ENCODE results near the gene ARL10. TPM values are rescaled to one million over a fixed set of nuclear protein-coding genes. Genes with fewer than 3 reads are reported as not detected.
A peak's percentile ranks its signal among the peaks of the same experiment; 100 is the strongest.

ARL10 gene
- total RNA-seq, 1 experiment from 2014 or later: 9.6 TPM

DNA sequence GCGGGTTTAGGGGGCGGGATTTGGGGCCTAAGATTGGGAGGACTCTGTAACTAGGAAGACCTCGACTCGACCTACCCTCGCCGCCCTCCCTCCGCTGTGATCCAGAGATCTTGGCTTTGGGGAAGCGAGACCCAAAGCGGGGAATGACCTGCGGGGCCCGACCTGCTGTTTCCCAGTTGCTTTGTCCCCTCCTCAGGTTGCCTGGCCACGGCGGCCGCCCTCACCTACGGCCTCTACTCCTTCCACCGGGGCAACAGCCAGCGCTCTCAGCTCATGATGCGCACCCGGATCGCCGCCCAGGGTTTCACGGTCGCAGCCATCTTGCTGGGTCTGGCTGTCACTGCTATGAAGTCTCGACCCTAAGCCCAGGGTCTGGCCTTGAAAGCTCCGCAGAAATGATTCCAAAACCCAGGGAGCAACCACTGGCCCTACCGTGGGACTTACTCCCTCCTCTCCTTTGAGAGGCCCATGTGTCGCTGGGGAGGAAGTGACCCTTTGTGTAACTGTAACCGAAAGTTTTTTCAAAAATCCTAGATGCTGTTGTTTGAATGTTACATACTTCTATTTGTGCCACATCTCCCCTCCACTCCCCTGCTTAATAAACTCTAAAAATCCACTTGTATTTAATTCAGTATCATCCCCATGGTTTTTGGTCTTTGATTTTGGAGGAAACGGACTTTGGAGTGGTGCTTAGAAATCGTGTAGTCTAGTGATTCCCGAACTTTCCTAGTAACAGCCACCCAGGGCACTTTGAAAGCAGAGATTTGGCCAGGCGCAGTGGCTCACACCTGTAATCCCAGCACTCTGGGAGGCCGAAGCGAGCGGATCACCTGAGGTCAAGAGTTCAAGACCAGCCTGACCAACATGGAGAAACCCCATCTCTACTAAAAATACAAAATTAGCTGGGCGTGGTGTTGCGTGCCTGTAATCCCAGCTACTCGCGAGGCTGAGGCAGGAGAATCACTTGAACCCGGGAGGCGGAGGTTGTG lies 24.1 kb downstream of the ARL10 start:
- Mint-ChIP-seq H3K27me3 (ENCODE audit: low read depth) (no peaks in the 10 kb centered on the region), H3K9me3 (peaks cover 0 to 3% of the 10 kb centered on the region in 2 experiments; a peak in 1 of 5 replicates), H3K36me3 (ENCODE audit: insufficient read depth in 1 of 3, low read depth in 3 of 3) (peaks cover 25 to 43% (median 27%) of the 10 kb centered on the region in 3 experiments), H3K4me3 (peak overlapping the region; percentile 97 to 99), H3K27ac (peak overlapping the region; percentile 99 to 100 (median 100)), H3K4me1 (peaks cover 12% of the 10 kb centered on the region in 2 experiments)
- peak overlapping the region; percentile 36; the same call in 1 of the 2 replicates for H3K14ac ChIP-seq (ENCODE audit: insufficient read depth, low read length)
- no peak overlapping the region for H4K91ac ChIP-seq (ENCODE audit: insufficient read length, low read depth, low read length)
- no CpG with 5 or more reads among the region's 41 CpGs for WGBS (ENCODE audit: extremely low coverage, insufficient read length, low lambda C conversion rate)
- peak overlapping the region; percentile 0 for H3K27ac ChIP-seq (ENCODE audit: insufficient read length, low read depth, low read length)
- no peaks in the 10 kb centered on the region for H3K27me3 ChIP-seq (ENCODE audit: insufficient read depth, low read length)
- no peak overlapping the region for H3K4ac ChIP-seq (ENCODE audit: low read depth, low read length)
- H2BK15ac ChIP-seq (ENCODE audit: low read depth, low read length): no peak overlapping the region
- no peak for DNase-seq
- no peak overlapping the region for H3K23ac ChIP-seq (ENCODE audit: insufficient read length, low read depth, low read length)
- H2BK20ac ChIP-seq (ENCODE audit: low read depth, low read length, poor library complexity, severe bottlenecking): no peak overlapping the region
- no peak overlapping the region for H4K5ac ChIP-seq (ENCODE audit: insufficient read length, low read depth, low read length)
- H3K9me3 ChIP-seq (ENCODE audit: control insufficient read depth, low read depth, low read length): no peaks in the 10 kb centered on the region
- H3K79me2 ChIP-seq (ENCODE audit: insufficient read depth, low read length): peaks cover 8% of the 10 kb centered on the region; the same call in 1 of the 2 replicates
- H2BK5ac ChIP-seq (ENCODE audit: insufficient read length, low read length): no peak overlapping the region
- H3K18ac ChIP-seq (ENCODE audit: insufficient read length, low read depth, low read length): peak overlapping the region; percentile 73
- peaks cover 7% of the 10 kb centered on the region for H3K23me2 ChIP-seq (ENCODE audit: insufficient read length, low read depth, low read length, poor library complexity, severe bottlenecking)
- H3K79me1 ChIP-seq (ENCODE audit: insufficient read depth, low read depth, low read length, poor library complexity, severe bottlenecking): no peaks in the 10 kb centered on the region
- H4K8ac ChIP-seq (replicated peaks; ENCODE audit: insufficient read length, low read depth, low read length): no peak overlapping the region
- peak overlapping the region; percentile 47 for H3K9ac ChIP-seq (ENCODE audit: extremely low read depth, insufficient read length, low read length)
- H3K56ac ChIP-seq (ENCODE audit: insufficient read length, low read depth, low read length): no peak overlapping the region
- peak overlapping the region; percentile 89 for H3K4me2 ChIP-seq (ENCODE audit: insufficient read depth, insufficient read length, low read length)
- no peak overlapping the region for H2AFZ ChIP-seq (ENCODE audit: low read length)
- no peak overlapping the region for H2AK5ac ChIP-seq (ENCODE audit: insufficient read length, low read length)
- TF ChIP-seq, protein P1, sequence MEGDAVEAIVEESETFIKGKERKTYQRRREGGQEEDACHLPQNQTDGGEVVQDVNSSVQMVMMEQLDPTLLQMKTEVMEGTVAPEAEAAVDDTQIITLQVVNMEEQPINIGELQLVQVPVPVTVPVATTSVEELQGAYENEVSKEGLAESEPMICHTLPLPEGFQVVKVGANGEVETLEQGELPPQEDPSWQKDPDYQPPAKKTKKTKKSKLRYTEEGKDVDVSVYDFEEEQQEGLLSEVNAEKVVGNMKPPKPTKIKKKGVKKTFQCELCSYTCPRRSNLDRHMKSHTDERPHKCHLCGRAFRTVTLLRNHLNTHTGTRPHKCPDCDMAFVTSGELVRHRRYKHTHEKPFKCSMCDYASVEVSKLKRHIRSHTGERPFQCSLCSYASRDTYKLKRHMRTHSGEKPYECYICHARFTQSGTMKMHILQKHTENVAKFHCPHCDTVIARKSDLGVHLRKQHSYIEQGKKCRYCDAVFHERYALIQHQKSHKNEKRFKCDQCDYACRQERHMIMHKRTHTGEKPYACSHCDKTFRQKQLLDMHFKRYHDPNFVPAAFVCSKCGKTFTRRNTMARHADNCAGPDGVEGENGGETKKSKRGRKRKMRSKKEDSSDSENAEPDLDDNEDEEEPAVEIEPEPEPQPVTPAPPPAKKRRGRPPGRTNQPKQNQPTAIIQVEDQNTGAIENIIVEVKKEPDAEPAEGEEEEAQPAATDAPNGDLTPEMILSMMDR (conservative IDR thresholded peaks at IDR 0.05): no peak
- no peaks in the 10 kb centered on the region for H4K20me1 ChIP-seq (ENCODE audit: control insufficient read depth, insufficient read depth, insufficient read length)
- H3T11ph ChIP-seq (ENCODE audit: low read length): no peak overlapping the region
- H3K4me1 ChIP-seq (ENCODE audit: insufficient read depth, low read length): no peaks in the 10 kb centered on the region
- no peak overlapping the region for H2BK12ac ChIP-seq (ENCODE audit: insufficient read length, low read depth, low read length)
- no peak overlapping the region for H2BK120ac ChIP-seq (ENCODE audit: low read depth, low read length, poor library complexity, severe bottlenecking)

Data from H9 (cell line).